ENCODE measurements around the gene PLXND1. TPM values are rescaled to one million over a fixed set of nuclear protein-coding genes. Genes with fewer than 3 reads are reported as not detected.
"Not testable (repeated sequence)": the region's sequence is repeated elsewhere in the genome, so short reads cannot be mapped to it uniquely, and the experiment has no call there.

Gene PLXND1
- total RNA-seq, 1 donor from 2014 or later = 27.3 TPM

GRCh38 chr3:129650256-129650872 lies 43.9 kb upstream of the PLXND1 start:
- DNase-seq (ENCODE audit: low read depth) = no peak
- no peak overlapping the region for H3K4me3 ChIP-seq (ENCODE audit: low read depth, low read length)
- peak; percentile 79 for TF ChIP-seq CTCF (conservative IDR thresholded peaks at IDR 0.05; ENCODE audit: low read depth, low read length)

- no peak for TF ChIP-seq CTCF (conservative IDR thresholded peaks at IDR 0.05; ENCODE audit: low read depth, low read length)
- H3K4me3 ChIP-seq (ENCODE audit: low read depth, low read length) = no peak overlapping the region
- DNase-seq (ENCODE audit: low read depth) = no peak
Observed at GRCh38 chr3:129648391-129648790, 41.9 kb upstream of the PLXND1 start.

- TF ChIP-seq CTCF (conservative IDR thresholded peaks at IDR 0.05; ENCODE audit: low read depth, low read length) = no peak
- DNase-seq (ENCODE audit: low read depth) = no peak
- no peak overlapping the region for H3K4me3 ChIP-seq (ENCODE audit: low read depth, low read length)
Observed at GRCh38 chr3:129645286-129645685, 38.8 kb upstream of the PLXND1 start.

GRCh38 chr3:129644836-129645235 lies 38.4 kb upstream of the PLXND1 start:
- no peak overlapping the region for H3K4me3 ChIP-seq (ENCODE audit: low read depth, low read length)
- no peak for TF ChIP-seq CTCF (conservative IDR thresholded peaks at IDR 0.05; ENCODE audit: low read depth, low read length)
- DNase-seq (ENCODE audit: low read depth) = no peak

DNA sequence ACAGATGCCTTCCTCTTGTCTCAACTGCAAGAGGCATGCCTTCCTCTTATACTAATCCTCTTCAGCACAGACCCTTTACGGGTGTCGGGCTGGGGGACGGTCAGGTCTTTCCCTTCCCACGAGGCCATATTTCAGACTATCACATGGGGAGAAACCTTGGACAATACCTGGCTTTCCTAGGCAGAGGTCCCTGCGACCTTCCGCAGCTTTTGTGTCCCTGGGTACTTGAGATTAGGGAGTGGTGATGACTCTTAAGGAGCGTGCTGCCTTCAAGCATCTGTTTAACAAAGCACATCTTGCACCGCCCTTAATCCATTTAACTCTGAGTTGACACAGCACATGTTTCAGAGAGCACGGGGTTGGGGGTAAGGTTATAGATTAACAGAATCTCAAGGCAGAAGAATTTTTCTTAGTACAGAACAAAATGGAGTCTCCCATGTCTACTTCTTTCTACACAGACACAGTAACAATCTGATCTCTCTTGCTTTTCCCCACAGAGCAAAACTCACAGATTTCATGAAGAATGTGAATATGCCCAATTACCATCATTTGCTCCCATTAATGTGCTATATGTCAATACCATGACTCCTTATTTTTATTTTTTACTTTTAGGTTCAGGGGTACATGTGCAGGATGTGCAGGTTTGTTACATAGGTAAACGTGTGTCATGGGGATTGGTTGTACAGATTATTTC lies 35.2 kb upstream of the PLXND1 start:
- H3K4me3 ChIP-seq (ENCODE audit: low read depth, low read length); DNase-seq (ENCODE audit: low read depth): not testable (repeated sequence)

GRCh38 chr3:129640985-129641384 lies 34.5 kb upstream of the PLXND1 start:
- not testable (repeated sequence) for DNase-seq (ENCODE audit: low read depth); H3K4me3 ChIP-seq (ENCODE audit: low read depth, low read length)

- H3K4me3 ChIP-seq (ENCODE audit: low read depth, low read length) = no peak overlapping the region
- DNase-seq (ENCODE audit: low read depth) = no peak
- TF ChIP-seq CTCF (conservative IDR thresholded peaks at IDR 0.05; ENCODE audit: low read depth, low read length) = no peak
Observed at GRCh38 chr3:129638481-129638880, 32.0 kb upstream of the PLXND1 start.

DNA sequence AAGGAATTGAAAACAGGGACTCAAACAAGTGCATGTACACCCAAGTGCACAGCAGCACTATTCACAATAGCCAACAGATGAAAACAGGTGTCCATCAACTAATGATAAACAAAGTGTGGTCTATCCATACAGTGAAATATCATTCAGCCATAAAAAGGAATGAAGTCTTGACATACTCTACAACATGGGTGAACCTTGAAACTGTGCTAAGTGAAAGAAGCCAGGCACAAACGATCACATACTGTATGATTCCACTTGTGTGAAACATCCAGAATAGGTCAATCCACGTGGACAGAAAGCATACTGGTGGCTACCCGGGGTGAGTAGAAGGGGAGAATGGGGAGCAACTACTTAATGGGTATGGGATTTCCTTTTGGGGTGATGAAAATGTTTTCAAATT lies 29.6 kb upstream of the PLXND1 start:
- no peak for DNase-seq (ENCODE audit: low read depth)
- no peak for TF ChIP-seq CTCF (conservative IDR thresholded peaks at IDR 0.05; ENCODE audit: low read depth, low read length)
- H3K4me3 ChIP-seq (ENCODE audit: low read depth, low read length) = no peak overlapping the region
